ENCODE results near the gene KRT76. TPM values are rescaled to one million over a fixed set of nuclear protein-coding genes. Genes with fewer than 3 reads are reported as not detected.
"Not testable (repeated sequence)": the region's sequence is repeated elsewhere in the genome, so short reads cannot be mapped to it uniquely, and the experiment has no call there.

KRT76 gene
- total RNA-seq, 1 donor from 2014 or later: not detected

DNA sequence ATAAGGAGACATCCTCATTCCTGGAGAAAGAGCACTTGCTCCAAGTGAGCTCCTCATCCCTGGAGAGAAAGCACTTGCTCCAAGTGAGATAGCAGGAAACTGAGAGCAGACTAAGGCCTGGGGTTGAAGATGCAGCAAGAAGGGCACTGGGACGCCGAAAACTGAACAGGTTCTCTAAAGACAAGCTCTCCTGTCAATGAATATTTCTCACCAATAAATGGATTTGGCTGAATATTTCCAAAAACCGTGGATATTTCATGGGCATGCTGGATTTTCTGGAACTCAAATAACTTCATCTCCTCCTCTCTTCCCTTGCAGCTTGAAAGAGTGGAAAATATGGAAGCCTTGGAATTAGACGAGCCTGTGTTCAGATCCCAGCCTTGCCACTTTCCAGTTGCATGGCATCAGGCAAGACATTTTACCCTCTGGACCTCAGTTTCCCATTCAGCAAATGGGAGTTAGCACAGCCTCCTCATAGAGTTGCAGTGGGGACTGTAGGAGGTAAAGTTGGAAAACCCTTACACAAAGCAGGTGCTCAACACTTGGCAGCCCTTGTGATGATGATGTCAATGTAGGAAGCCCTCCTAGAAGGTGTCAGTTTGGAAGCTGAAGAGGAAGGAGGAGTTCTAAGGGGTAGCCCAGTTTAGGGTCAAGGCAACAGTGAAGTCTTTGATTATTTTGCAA lies 4.4 kb upstream of the KRT76 start:
- no peak for DNase-seq (ENCODE audit: low read depth in 2 of 2)

DNA sequence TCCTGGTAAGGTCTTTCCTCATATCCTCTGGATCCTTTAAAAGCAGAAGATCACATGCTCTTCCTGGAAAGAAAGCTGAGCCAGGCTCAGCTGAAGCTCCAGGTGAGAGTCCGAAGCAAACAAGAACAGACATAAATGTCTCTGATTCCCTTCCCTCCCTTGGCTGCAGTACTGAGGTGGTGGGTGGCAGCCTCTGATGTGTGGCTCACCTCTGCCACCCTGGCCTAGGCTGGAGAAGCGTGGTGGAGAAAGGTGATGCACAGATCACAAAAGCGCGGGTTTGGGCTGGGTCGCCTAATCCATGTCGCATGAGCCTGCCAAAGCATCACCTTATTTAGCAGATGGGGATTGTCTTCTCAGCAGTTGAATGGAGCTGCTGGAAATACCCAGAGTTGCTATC lies 2.8 kb upstream of the KRT76 start:
- DNase-seq (ENCODE audit: low read depth in 2 of 2): no peak

GRCh38 chr12:52778833-52779232 lies 1.7 kb upstream of the KRT76 start:
- DNase-seq (ENCODE audit: low read depth in 2 of 2): no peak

- DNase-seq (ENCODE audit: low read depth in 2 of 2): no peak
Observed at GRCh38 chr12:52777566-52777965, 421 bp upstream of the KRT76 start.

DNA sequence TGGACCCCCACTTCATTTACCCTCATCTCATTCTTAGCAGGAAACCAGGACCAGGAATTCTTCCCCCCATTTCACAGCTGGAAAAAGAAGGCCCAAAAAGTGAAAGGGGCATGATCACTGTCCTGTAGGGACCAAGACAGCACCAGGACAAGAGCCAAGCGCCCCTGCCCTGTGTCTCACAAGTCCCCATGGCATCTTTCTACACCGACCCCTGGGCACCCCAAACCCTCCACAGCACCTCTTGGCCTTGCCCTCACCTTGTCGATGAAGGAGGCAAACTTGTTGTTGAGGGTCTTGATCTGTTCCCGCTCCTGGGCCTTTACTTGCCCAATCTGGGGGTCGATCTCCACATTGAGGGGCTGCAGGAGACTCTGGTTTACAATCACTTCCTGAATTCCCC lies 710 bp downstream of the KRT76 start:
- DNase-seq (ENCODE audit: low read depth in 2 of 2): no peak

GRCh38 chr12:52774629-52775250 lies 2.4 kb downstream of the KRT76 start:
- DNase-seq (ENCODE audit: low read depth in 2 of 2): no peak

- no peak for DNase-seq (ENCODE audit: low read depth in 2 of 2)
Observed at GRCh38 chr12:52772772-52773171, 4.4 kb downstream of the KRT76 start.

DNA sequence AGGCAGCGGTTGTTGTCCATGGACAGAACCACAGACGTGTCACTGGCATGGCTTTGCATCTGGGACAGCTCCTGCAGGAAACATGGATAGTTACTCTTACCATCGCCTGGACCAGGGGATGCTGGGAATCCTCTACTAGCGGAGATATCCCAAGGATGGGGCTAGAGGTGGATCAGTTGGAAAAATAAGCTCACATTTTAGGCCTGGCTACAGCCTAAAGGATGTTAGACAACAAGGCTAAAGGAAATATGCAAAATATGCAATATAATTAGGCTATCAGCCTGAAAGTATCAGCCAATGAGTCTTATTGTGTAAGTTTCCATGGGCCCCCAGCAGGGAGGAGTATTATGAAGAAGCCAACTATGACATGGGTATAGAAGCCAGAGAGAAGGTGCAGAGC lies 5.0 kb downstream of the KRT76 start:
- no peak for DNase-seq (ENCODE audit: low read depth in 2 of 2)

- DNase-seq (ENCODE audit: low read depth in 2 of 2): no peak
Observed at GRCh38 chr12:52771505-52771904, 5.6 kb downstream of the KRT76 start.

DNA sequence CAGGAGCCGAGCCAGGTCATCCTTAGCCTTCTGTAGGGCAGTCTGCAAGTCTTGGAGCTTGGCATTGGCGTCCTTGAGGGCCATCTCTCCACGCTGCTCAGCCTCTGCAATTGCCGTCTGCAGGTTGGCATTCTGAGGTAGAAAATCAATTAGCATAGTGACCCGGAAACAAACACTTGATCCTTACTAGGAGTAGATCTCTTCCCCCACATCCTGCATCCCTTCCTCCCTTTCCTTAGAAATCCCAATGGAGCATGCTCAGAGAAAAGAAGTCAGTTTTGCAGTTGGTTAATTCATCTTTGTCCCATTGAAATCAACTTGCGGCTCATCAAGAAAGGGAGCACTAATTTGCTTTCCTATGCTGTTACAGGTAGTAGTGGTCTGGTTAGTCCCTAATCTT lies 6.1 kb downstream of the KRT76 start:
- no peak for DNase-seq (ENCODE audit: low read depth in 2 of 2)

DNA sequence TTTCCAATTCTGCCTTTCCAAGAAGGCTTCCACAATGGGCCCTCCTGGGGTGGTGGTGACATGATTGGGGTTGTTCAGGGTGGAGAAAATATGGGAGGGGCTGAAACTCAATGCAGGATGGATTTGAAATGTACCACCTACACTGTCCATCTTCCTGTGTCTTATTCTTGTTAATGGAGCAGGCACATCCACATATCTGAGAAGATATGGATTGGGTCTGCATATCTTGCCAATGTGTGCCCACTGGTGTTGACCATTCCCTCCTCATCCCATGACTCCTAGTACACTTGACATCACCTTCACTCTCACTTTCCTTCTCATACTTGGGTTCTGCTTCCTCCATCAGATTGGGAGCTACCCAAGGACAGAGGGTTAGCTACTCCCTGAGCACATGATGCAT lies 7.2 kb downstream of the KRT76 start:
- DNase-seq (ENCODE audit: low read depth in 2 of 2): no peak

DNA sequence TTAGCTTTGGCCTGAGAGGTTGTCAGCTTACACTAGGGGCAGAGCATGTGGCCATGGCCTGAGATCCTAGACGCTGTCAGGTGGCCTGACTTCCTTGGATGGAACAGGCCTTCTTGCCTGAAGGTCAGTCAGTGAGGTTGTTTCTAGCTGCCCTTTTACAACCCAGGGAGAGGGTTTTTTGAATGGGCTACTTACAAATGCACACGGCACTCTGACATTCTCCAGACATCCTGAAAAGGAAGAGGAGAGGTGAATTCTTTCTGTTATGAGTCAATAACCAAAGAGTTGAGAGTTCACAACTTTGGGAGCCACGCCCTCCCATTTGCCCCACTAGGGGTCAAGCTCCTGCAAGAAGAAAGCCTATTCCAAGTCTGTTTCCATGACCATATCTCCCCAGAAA lies 7.8 kb downstream of the KRT76 start:
- no peak for DNase-seq (ENCODE audit: low read depth in 2 of 2)

DNA sequence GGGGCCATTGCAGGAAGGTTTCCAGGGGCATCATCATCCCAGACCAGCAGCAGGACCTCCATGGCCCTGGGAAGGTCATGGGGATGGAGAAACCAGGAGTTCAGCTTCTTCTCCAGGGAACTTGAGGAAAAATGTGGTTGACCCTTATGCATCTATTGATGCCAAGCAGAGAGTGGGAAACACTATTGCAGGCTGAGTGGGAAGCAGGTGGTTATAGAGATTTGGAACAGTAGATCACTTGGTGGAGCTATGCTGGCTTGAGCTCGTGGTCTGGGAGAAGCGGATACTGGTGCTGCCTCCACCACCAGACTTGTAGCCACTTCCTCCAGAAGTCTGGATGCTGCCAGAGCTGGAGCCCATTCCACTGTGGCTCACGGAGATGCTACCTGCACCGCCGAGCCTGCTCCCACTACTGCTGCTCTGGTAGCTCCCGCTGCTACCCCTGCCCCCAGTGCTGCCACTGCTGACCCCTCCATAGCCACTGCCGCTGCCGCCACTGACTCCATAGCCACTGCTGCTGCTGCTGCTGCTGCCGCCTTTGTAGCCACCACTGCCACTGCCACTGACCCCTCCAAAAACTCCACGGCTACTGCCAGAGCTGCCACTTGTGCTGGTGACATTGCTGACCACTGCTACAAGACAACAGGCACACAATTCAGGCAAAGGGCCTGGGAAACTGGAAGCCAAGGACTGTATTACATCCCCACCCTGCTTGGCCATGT lies 8.5 kb downstream of the KRT76 start:
- no peak for DNase-seq (ENCODE audit: low read depth in 2 of 2)

DNA sequence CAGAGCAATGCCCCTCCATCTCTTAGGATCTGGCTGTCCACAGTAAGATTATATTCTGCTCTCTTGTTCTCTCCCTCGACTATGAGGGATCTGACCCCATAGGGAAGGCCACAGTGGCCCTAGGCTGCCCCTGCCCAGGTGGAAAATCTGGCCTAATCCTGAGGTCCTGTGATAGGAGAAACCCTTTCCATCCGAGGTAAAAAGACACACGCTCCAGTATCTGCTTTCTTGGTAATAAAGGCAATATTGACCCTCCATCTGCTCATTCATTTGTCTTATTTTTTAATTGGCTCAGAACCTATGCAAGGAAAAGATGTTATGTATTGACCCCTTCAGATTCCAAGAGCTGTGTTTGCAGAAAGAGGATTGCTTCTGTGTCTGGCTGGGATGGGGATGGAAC lies 9.7 kb downstream of the KRT76 start:
- DNase-seq (ENCODE audit: low read depth in 2 of 2): no peak

DNA sequence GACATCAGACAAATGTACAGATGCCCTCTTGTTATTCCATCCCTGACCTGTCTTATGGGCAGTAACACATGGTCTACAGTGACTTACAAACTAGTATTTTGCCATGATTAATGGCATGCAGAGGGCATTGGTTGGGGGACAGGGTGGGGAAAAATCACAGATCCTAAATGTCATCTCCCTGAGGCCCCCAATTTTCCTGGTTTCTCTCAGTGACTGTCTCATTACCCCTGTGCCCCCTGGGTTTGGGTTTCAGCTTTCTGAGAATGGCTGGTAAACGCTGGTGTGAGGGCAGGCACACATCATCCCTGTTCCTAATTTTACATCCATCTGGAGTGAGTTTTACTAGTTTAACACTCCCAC lies 10.1 kb downstream of the KRT76 start:
- no peak for DNase-seq (ENCODE audit: low read depth in 2 of 2)

DNA sequence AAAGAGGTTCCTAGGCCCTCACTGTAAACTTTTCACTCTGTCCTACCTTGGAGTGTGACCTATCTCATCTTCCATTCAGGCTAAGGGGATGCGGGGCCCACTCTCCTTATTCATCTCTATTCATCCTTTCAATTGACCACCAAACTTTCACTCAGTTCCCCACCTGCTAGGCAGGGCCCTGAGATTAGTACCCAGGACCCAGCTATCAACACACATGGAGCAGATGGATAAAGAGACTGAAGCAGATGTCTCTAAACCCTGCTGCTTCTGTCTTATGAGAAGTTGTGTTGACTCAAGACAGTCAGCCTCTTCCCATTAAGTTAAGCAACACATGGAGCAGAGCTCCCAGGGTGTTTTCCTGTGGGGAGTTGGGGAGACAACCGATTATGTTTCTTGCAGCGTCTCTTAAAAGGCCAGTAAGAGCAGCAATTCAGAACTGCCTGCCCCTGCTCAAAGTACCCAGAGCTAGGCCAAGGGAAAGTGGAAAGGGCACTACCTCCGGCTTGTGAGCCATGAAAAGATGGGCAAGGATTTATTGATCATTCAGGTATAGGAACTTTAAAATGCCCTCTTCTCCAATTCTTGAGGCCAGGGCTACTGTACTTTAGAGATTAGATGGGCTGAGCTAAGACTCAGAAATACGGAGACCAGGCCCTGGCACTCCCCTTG lies 10.7 kb downstream of the KRT76 start:
- no peak for DNase-seq (ENCODE audit: low read depth in 2 of 2)

- DNase-seq (ENCODE audit: low read depth in 2 of 2): no peak
Observed at GRCh38 chr12:52765702-52766101, 11.4 kb downstream of the KRT76 start.

GRCh38 chr12:52763991-52764390 lies 13.2 kb downstream of the KRT76 start:
- no peak for DNase-seq (ENCODE audit: low read depth in 2 of 2)

DNA sequence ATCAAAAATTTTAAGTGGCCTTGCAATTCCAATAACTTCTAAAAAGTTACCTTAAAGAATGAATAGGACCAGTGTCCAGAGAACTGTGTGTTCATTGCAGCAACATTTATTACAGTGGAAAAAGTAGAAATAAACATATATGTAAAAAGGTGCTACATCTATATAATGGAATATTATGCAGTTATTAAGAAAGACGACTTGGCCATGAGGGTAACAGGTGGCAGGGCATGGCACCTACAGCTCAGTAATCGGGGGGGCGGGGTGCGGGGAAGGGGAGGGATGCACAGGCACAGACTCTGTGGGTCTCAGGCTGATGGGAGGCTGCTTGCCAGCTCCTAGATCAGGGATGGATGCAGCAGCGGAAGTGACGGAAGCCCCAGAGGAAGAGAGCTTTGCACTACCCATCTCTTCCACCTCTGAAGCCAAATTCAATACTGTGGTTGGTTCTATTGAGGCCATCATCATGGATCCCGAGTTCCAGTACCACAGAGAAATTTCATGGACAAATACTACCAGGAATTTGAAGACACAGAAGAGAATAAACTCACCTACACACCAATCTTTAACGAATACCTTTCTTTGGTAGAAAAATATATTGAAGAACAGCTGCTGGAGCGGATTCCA lies 14.0 kb downstream of the KRT76 start:
- no peak for DNase-seq (ENCODE audit: low read depth in 2 of 2)

- DNase-seq (ENCODE audit: low read depth in 2 of 2): no peak
Observed at GRCh38 chr12:52761802-52762201, 15.3 kb downstream of the KRT76 start.

DNA sequence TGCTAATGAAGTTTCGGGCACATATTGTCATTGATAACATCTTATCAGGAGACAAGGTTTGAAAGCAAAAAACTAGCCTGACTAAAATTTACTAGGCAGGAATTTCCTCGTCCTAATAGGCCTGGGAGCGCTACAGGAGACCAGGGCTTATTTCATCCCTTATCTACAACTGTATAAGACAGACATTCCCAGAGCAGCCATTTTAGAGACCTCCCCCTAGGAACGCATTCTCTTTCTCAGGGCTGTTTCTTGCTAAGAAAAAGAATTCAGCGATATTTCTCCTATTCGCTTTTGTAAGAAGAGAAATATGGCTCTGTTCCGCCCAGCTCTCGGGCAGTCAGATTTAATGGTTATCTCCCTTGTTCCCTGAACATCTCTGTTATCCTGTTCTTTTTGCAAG lies 15.9 kb downstream of the KRT76 start:
- not testable (repeated sequence) for DNase-seq (ENCODE audit: low read depth in 2 of 2)

GRCh38 chr12:52760623-52761022 lies 16.5 kb downstream of the KRT76 start:
- no peak for DNase-seq (ENCODE audit: low read depth in 2 of 2)
